Measurements from ENCODE around the gene EPHA3. TPM values are rescaled to one million over a fixed set of nuclear protein-coding genes. Genes with fewer than 3 reads are reported as not detected.

The EPHA3 gene
- total and polyA plus RNA-seq, 2 donors (not counting 1 experiment from before 2014, with no cell fraction given) = 0.01 TPM; not detected in 1

DNA sequence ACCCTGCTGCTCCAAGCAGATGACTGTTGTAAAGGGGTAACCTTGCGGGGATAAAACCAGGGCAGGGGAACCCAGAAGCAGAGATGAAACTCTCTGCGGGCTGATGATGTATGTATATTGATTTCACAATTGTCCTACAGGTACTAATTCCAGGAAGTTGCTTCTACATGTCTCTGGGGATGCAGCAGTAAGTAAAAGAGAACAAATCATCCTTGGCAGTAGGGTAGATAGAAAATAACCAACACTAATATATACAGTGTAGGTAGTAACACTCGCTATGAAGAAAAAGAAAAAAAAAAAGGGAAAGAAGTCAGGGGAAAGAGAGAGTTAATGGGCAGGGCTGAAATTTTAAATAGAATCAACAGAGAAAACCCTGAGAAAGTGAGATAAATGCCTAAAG, 50.2 kb downstream of the EPHA3 start:
- Histone ChIP-seq H3K27me3 (replicated peaks in 1 of 4; ENCODE audit: control extremely low read depth in 1 of 4, control insufficient read depth in 3 of 4, insufficient read depth in 4 of 4, low read length in 3 of 4) (no peaks in the 10 kb centered on the region), H3K4me2 (replicated peaks; ENCODE audit: low read depth, low read length, poor library complexity, severe bottlenecking) (no peak overlapping the region), H2AFZ (ENCODE audit: insufficient read depth, low read depth, low read length, poor library complexity, severe bottlenecking) (no peak overlapping the region), H3K27ac (ENCODE audit: low read length in 2 of 2) (no peak overlapping the region), H3K36me3 (replicated peaks in 1 of 2; ENCODE audit: control extremely low read depth in 1 of 2, control insufficient read depth in 1 of 2, extremely low read depth in 1 of 2, insufficient read depth in 2 of 2, low read length in 1 of 2) (no peaks in the 10 kb centered on the region), H3K4me1 (ENCODE audit: control insufficient read depth in 2 of 2, insufficient read depth in 2 of 2, low read length in 2 of 2) (no peaks in the 10 kb centered on the region), H3K79me2 (ENCODE audit: control insufficient read depth, insufficient read depth, low read length) (no peaks in the 10 kb centered on the region), H3K9ac (ENCODE audit: low read length) (no peak overlapping the region), H3K9me3 (ENCODE audit: control extremely low read depth in 1 of 3, control insufficient read depth in 2 of 3, insufficient read depth in 1 of 3, low read length in 2 of 3) (no peaks in the 10 kb centered on the region), H4K20me1 (ENCODE audit: control insufficient read depth, insufficient read depth, low read length, poor library complexity, severe bottlenecking) (no peaks in the 10 kb centered on the region), H3K4me3 (ENCODE audit: control extremely low read depth in 1 of 5, extremely low read depth in 1 of 5, insufficient read depth in 1 of 5, low read depth in 2 of 5, low read length in 4 of 5) (no peak overlapping the region)
- CTCF ChIA-PET = no interaction called here
- POLR2A ChIA-PET = no interaction called here
- DNase-seq (no peak), ATAC-seq (ENCODE audit: low read depth) (no peak)
- H3K9me3 Mint-ChIP-seq (ENCODE audit: insufficient read depth) = no peaks in the 10 kb centered on the region
- H3K4me1 Mint-ChIP-seq = no peaks in the 10 kb centered on the region
- no peaks in the 10 kb centered on the region for H3K27me3 Mint-ChIP-seq
- intact Hi-C loops (cut with micrococcal nuclease) = no loop called here
- no peak overlapping the region for H3K27ac Mint-ChIP-seq
- no peak for TF ChIP-seq EZH2 (IDR thresholded peaks at IDR 0.05; ENCODE audit: borderline replicate concordance, insufficient read depth, low read depth, low read length, poor library complexity, severe bottlenecking)
- TF ChIP-seq, protein P1, sequence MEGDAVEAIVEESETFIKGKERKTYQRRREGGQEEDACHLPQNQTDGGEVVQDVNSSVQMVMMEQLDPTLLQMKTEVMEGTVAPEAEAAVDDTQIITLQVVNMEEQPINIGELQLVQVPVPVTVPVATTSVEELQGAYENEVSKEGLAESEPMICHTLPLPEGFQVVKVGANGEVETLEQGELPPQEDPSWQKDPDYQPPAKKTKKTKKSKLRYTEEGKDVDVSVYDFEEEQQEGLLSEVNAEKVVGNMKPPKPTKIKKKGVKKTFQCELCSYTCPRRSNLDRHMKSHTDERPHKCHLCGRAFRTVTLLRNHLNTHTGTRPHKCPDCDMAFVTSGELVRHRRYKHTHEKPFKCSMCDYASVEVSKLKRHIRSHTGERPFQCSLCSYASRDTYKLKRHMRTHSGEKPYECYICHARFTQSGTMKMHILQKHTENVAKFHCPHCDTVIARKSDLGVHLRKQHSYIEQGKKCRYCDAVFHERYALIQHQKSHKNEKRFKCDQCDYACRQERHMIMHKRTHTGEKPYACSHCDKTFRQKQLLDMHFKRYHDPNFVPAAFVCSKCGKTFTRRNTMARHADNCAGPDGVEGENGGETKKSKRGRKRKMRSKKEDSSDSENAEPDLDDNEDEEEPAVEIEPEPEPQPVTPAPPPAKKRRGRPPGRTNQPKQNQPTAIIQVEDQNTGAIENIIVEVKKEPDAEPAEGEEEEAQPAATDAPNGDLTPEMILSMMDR (IDR thresholded peaks at IDR 0.05) = no peak
- H3K4me3 Mint-ChIP-seq = no peak overlapping the region
- WGBS (ENCODE audit: insufficient coverage) = 89% methylated on average over 2 of the region's 3 CpGs

DNA sequence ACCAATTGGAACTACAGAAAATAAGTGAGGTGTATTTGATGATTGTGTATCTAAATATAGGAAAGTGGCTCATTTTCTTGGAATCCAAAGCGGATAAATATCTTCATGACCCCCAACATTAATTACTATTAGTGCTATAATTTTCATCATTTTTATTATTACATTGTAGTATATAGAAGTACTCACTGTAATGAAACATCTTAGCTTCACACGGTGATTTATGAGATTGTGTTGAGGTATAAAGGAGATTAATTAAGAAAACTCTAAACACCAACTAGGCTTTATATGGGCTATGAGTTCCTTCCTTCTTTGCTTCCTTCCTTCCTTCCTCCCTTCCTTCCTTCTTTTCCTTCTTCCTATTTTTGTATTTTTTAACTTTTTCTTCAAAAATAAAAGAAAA, 52.2 kb downstream of the EPHA3 start:
- DNase-seq = no peak
- H3K4me3 ChIP-seq (ENCODE audit: control extremely low read depth in 1 of 5, extremely low read depth in 1 of 5, insufficient read depth in 1 of 5, low read depth in 2 of 5, low read length in 4 of 5) = no peak overlapping the region
- H3K79me2 ChIP-seq (ENCODE audit: control insufficient read depth, insufficient read depth, low read length) = no peaks in the 10 kb centered on the region
- H3K4me2 ChIP-seq (replicated peaks; ENCODE audit: low read depth, low read length, poor library complexity, severe bottlenecking) = no peak overlapping the region
- no peak overlapping the region for H3K9ac ChIP-seq (ENCODE audit: low read length)
- intact Hi-C loops (cut with micrococcal nuclease) = no loop called here
- Mint-ChIP-seq H3K4me1 (no peaks in the 10 kb centered on the region), H3K9me3 (ENCODE audit: insufficient read depth) (no peaks in the 10 kb centered on the region), H3K27me3 (no peaks in the 10 kb centered on the region), H3K4me3 (no peak overlapping the region), H3K27ac (no peak overlapping the region)
- no peak overlapping the region for H2AFZ ChIP-seq (ENCODE audit: insufficient read depth, low read depth, low read length, poor library complexity, severe bottlenecking)
- no peaks in the 10 kb centered on the region for H3K27me3 ChIP-seq (replicated peaks in 1 of 4; ENCODE audit: control extremely low read depth in 1 of 4, control insufficient read depth in 3 of 4, insufficient read depth in 4 of 4, low read length in 3 of 4)
- H3K9me3 ChIP-seq (ENCODE audit: control extremely low read depth in 1 of 3, control insufficient read depth in 2 of 3, insufficient read depth in 1 of 3, low read length in 2 of 3) = no peaks in the 10 kb centered on the region
- ChIA-PET CTCF (no interaction called here), POLR2A (no interaction called here)
- WGBS (ENCODE audit: insufficient coverage) = no CpG with 5 or more reads among the region's 2 CpGs
- no peaks in the 10 kb centered on the region for H3K36me3 ChIP-seq (replicated peaks in 1 of 2; ENCODE audit: control extremely low read depth in 1 of 2, control insufficient read depth in 1 of 2, extremely low read depth in 1 of 2, insufficient read depth in 2 of 2, low read length in 1 of 2)
- no peak overlapping the region for H3K27ac ChIP-seq (ENCODE audit: low read length in 2 of 2)
- no peak for ATAC-seq (ENCODE audit: low read depth)
- TF ChIP-seq, protein P1 (IDR thresholded peaks at IDR 0.05) = no peak
- no peak for TF ChIP-seq EZH2 (IDR thresholded peaks at IDR 0.05; ENCODE audit: borderline replicate concordance, insufficient read depth, low read depth, low read length, poor library complexity, severe bottlenecking)
- H4K20me1 ChIP-seq (ENCODE audit: control insufficient read depth, insufficient read depth, low read length, poor library complexity, severe bottlenecking) = no peaks in the 10 kb centered on the region
- H3K4me1 ChIP-seq (ENCODE audit: control insufficient read depth in 2 of 2, insufficient read depth in 2 of 2, low read length in 2 of 2) = no peaks in the 10 kb centered on the region

Measured in B cell (primary cell).